HepG2 (cell line): ENCODE measurements around the gene ESPN. TPM values are rescaled to one million over a fixed set of nuclear protein-coding genes. Genes with fewer than 3 reads are reported as not detected.

ENCODE experiments used
- PCBP2 ChIP-seq: fragments of 200-400 bp; formaldehyde crosslinking; optimal IDR thresholded peaks from 2 replicates; pipeline ENCODE3; 2018; ENCODE audit warnings: low read length, low read depth; ENCODE audit not compliant: poor library complexity, severe bottlenecking
- TAF15 ChIP-seq: fragments of 200-400 bp; formaldehyde crosslinking; IDR thresholded peaks from one replicate; pipeline ENCODE4 v1.6.1; 2018; ENCODE audit warnings: mild to moderate bottlenecking, low read depth, low read length; ENCODE audit not compliant: poor library complexity, severe bottlenecking
- ZNF142 ChIP-seq: sonication (generic); formaldehyde crosslinking; IDR thresholded peaks from 2 replicates; pipeline ENCODE4 v1.4.0; 2020; ENCODE audit warnings: missing genetic modification reagents
- ZNF772 ChIP-seq: sonication (generic); formaldehyde crosslinking; IDR thresholded peaks from 2 replicates; pipeline ENCODE4 v1.5.0; 2020; ENCODE audit warnings: mild to moderate bottlenecking, missing genetic modification reagents
- polyA plus RNA-seq, 8 experiments: library from polyadenylated mRNA; depleted of rRNA in 3 of 8; stranded (reverse) in 7 of 8; unstranded in 1 of 8; fragments of >200 nt; fragmentation: Illumina TruSeq in 4 of 8; extraction: Trizol in 4 of 8; gene quantifications; 2 replicates each; pipeline versions ENCODE4 v1.2.1 to v1.2.3, GENCODE V29; 2011 to 2016; ENCODE audit warnings: low read depth in 4 of 8, missing spikeins in 1 of 8, mixed read lengths in 1 of 8; ENCODE audit not compliant: insufficient read depth in 1 of 8
- total RNA-seq, 5 experiments: library from RNA; depleted of rRNA; stranded (reverse); fragments of >200 nt; fragmentation: Illumina TruSeq; extraction: Trizol; gene quantifications; 2 replicates each; pipeline ENCODE4 v1.2.3, GENCODE V29; 2016; ENCODE audit warnings: low read depth in 1 of 5

Gene ESPN
- total and polyA plus RNA-seq, 2 of the 13 experiments (the other 11 are each of a cell fraction or from before 2014, with no cell fraction given), result 48.6 to 54.2 TPM

GRCh38 chr1:6502000-6502891, 77.7 kb downstream of the ESPN start (continued):
- no peak for TF ChIP-seq ZNF142 (CRISPR knock-in tag)
- TF ChIP-seq PCBP2, result no peak
- TF ChIP-seq TAF15, result no peak
- TF ChIP-seq ZNF772 (CRISPR knock-in tag), result no peak
